Suprapubic skin (tissue), 4 donors: Measurements from ENCODE around the gene GALNT18. TPM values are rescaled to one million over a fixed set of nuclear protein-coding genes. Genes with fewer than 3 reads are reported as not detected.

Experiments used
- DNase-seq, 2 donors: peaks; one replicate each; pipeline ENCODE4 v3.0.0-alpha.2; 2019; ENCODE audit warnings: low spot score in 2 of 2
- H3K27ac ChIP-seq: fragments of 200-600 bp; sonication (generic); one replicate; pipeline ENCODE4 v1.5.1; 2019
- H3K27me3 ChIP-seq: fragments of 200-600 bp; sonication (generic); one replicate; pipeline ENCODE4 v1.5.1; 2019
- H3K36me3 ChIP-seq: fragments of 200-600 bp; sonication (generic); one replicate; pipeline ENCODE4 v1.5.1; 2019
- H3K4me1 ChIP-seq: fragments of 200-600 bp; sonication (generic); one replicate; pipeline ENCODE4 v1.5.1; 2019
- H3K4me3 ChIP-seq: fragments of 200-600 bp; sonication (generic); one replicate; pipeline ENCODE4 v1.5.1; 2019; ENCODE audit warnings: mild to moderate bottlenecking
- H3K9me3 ChIP-seq: fragments of 200-600 bp; sonication (generic); one replicate; pipeline ENCODE4 v1.5.1; 2019
- EP300 ChIP-seq: sonication (generic); formaldehyde crosslinking; IDR thresholded peaks from one replicate; pipeline ENCODE4 v1.6.1; 2017; ENCODE audit warnings: antibody characterized with exemption
- POLR2A ChIP-seq, 2 donors: fragments of 450-650 bp; IDR thresholded peaks; one replicate each; pipeline ENCODE4 v1.6.1; 2017; ENCODE audit warnings: antibody characterized with exemption in 2 of 2, mild to moderate bottlenecking in 2 of 2, moderate library complexity in 2 of 2
- POLR2AphosphoS5 ChIP-seq, 3 donors: sonication (generic); formaldehyde crosslinking; IDR thresholded peaks; one replicate each; pipeline ENCODE4 v1.6.1; 2017; ENCODE audit warnings: antibody characterized with exemption in 3 of 3
- WGBS: methylation state at CpG from one replicate; pipeline ENCODE4 v1.1.5; 2018; 5-methylcytosine and 5-hydroxymethylcytosine counted together
- total RNA-seq, 4 donors: library from RNA; depleted of rRNA; stranded (reverse); fragments of >200 nt; gene quantifications; one replicate each; pipeline ENCODE4 v1.1.0, GENCODE V29; 2016
- TF ChIP-seq, protein P1 (sequence below), 2 donors: fragments of 200-600 bp in 1 of 2; fragments of 450-650 bp in 1 of 2; sonication (generic) in 1 of 2; IDR thresholded peaks; one replicate each; pipeline ENCODE4 v1.5.1; 2016 to 2019; ENCODE audit warnings: antibody characterized with exemption in 2 of 2, mild to moderate bottlenecking in 1 of 2, moderate library complexity in 1 of 2

The GALNT18 gene
- total RNA-seq, 4 donors from 2014 or later = 20.6 to 26.0 (median 23.1) TPM

DNA sequence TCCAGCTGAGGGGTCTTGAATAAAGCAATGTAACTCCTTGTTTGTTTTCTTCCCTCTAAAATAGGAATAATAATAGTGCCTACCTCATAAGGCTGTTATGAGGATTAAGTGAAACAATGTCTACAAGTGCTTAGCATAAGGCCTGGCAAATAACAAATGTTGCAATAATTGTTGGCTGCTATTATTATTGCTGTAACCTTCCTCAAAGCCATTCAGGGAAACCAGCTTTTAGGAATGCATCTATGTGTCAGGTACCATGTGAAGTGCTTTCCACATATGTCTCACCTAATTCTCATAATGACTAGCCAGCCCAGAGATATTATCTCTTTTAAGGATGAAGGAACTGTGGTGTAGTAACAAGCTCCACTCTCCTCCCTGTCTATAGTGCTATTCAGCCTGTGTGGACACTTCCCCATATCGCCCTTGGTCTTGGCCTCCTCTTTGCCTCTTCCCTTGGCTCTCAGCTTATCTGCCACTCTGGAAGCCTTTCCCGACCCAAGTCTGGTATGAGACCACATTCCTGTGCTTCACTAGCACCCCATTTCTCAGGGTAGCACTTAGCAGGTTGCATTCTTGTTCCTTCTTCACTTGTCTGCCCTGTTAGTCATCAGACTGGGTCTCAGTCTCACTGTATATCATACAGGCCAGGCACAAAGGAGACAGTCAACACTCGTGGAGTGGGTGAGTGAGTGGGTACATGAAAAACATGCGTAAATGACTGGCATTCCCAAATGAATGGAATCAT, 292.6 kb downstream of the GALNT18 start:
- WGBS = 85% methylated on average over 4 of the region's 4 CpGs
- no peak overlapping the region for H3K27ac ChIP-seq
- no peak overlapping the region for H3K4me3 ChIP-seq
- H3K27me3 ChIP-seq = no peaks in the 10 kb centered on the region
- TF ChIP-seq EP300 (no peak), POLR2A (IDR thresholded peaks at IDR 0.05) (no peak), POLR2AphosphoS5 (IDR thresholded peaks at IDR 0.05) (no peak)
- TF ChIP-seq, protein P1, sequence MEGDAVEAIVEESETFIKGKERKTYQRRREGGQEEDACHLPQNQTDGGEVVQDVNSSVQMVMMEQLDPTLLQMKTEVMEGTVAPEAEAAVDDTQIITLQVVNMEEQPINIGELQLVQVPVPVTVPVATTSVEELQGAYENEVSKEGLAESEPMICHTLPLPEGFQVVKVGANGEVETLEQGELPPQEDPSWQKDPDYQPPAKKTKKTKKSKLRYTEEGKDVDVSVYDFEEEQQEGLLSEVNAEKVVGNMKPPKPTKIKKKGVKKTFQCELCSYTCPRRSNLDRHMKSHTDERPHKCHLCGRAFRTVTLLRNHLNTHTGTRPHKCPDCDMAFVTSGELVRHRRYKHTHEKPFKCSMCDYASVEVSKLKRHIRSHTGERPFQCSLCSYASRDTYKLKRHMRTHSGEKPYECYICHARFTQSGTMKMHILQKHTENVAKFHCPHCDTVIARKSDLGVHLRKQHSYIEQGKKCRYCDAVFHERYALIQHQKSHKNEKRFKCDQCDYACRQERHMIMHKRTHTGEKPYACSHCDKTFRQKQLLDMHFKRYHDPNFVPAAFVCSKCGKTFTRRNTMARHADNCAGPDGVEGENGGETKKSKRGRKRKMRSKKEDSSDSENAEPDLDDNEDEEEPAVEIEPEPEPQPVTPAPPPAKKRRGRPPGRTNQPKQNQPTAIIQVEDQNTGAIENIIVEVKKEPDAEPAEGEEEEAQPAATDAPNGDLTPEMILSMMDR (IDR thresholded peaks at IDR 0.05) = no peak
- peaks cover 26% of the 10 kb centered on the region for H3K36me3 ChIP-seq
- DNase-seq = no peak
- no peaks in the 10 kb centered on the region for H3K4me1 ChIP-seq
- no peaks in the 10 kb centered on the region for H3K9me3 ChIP-seq

DNA sequence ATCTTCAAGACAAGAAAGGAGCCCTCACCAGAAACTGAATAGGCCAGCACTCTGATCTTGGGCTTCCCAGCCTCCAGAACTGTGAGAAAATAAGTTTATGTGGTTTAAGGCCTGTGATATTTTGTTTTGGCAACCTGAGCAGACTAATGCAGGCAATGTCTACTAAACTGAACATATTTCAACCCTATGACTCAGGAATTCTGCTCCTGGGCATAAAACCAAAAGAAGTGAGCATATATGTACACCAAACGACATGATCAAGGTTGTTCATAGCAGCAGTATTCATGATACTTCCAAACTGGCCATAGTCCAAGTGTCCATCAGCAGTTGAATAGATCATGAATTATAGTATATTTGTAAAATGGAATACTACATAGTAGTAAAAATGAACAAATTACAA, 297.7 kb downstream of the GALNT18 start:
- Histone ChIP-seq H3K4me3 (no peak overlapping the region), H3K27ac (no peak overlapping the region), H3K9me3 (no peaks in the 10 kb centered on the region), H3K4me1 (no peaks in the 10 kb centered on the region), H3K36me3 (peaks cover 14% of the 10 kb centered on the region), H3K27me3 (no peaks in the 10 kb centered on the region)
- no peak for DNase-seq
- TF ChIP-seq POLR2A (IDR thresholded peaks at IDR 0.05) (no peak), POLR2AphosphoS5 (IDR thresholded peaks at IDR 0.05) (no peak), EP300 (no peak)
- TF ChIP-seq, protein P1 (IDR thresholded peaks at IDR 0.05) = no peak
- 41% methylated on average over 1 of the region's 1 CpG for WGBS

DNA sequence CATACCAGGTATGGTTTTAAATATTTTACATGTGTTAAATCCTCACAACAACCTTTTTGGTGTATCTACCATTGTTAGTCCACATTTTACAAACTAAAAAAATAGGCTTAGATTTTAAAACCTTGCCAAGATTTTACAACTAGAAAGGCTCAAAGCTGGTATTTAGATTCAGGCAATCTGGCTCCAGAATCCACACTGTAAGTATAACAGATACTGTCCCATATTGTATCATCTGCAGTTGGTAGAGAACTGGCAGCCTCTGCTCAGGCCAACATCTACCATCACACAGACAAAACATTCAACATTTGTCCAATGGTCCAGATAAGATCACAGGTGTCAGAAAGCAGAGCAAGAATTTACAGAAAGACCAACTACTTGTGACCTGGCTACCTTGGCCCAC, 299.7 kb downstream of the GALNT18 start:
- Histone ChIP-seq H3K4me1 (no peaks in the 10 kb centered on the region), H3K27me3 (no peaks in the 10 kb centered on the region), H3K4me3 (no peak overlapping the region), H3K36me3 (peaks cover 11% of the 10 kb centered on the region), H3K9me3 (no peaks in the 10 kb centered on the region), H3K27ac (no peak overlapping the region)
- TF ChIP-seq POLR2AphosphoS5 (IDR thresholded peaks at IDR 0.05) (no peak), EP300 (no peak), POLR2A (IDR thresholded peaks at IDR 0.05) (no peak)
- TF ChIP-seq, protein P1 (IDR thresholded peaks at IDR 0.05) = no peak
- no peak for DNase-seq

DNA sequence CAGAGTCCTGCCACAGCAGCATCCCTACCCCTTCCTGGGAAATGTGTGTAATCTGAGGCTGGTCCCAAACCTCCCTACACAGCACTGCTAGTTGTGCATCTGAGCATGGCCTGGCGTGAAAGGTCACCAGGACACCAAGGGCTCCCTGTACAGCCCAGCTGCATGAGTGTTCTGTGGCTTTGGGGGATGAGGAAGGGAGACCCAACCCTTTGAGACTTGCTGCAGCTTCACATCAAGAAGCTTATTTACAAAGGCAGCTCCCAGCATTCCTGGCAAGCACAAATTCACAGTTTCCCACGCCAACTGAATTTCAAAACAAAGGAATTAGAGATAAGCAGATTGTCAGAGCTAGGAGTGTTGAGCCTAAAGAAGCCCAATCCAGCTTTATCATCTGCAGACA, 301.0 kb downstream of the GALNT18 start:
- Histone ChIP-seq H3K27me3 (no peaks in the 10 kb centered on the region), H3K9me3 (no peaks in the 10 kb centered on the region), H3K4me1 (no peaks in the 10 kb centered on the region), H3K4me3 (no peak overlapping the region), H3K36me3 (peaks cover 4% of the 10 kb centered on the region), H3K27ac (no peak overlapping the region)
- no peak for TF ChIP-seq POLR2A (IDR thresholded peaks at IDR 0.05)
- 84% methylated on average over 2 of the region's 2 CpGs for WGBS
- DNase-seq = no peak

DNA sequence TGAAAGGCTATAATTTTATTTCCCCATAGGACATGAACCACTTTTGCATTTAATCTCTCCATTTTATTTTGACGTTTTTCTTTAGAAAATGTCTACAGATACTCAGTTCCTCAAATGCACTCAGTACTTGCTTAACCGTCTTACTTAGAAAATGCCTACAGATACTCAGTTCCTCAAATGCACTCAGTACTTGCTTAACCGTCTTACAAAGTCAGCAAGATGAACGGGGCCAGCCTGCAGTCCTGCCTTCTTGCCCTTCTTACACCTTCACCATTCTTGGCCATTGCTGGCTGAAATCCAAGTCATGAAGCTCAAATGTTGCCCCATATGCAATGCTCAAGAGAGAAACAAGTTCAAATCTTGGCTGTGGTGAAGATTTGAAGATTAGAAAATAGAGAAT, 302.8 kb downstream of the GALNT18 start:
- Histone ChIP-seq H3K27ac (no peak overlapping the region), H3K4me3 (no peak overlapping the region), H3K4me1 (peaks cover 7% of the 10 kb centered on the region), H3K27me3 (no peaks in the 10 kb centered on the region), H3K36me3 (no peaks in the 10 kb centered on the region), H3K9me3 (no peaks in the 10 kb centered on the region)
- DNase-seq = no peak
- 80% methylated on average over 4 of the region's 4 CpGs for WGBS
- TF ChIP-seq EP300 (no peak), POLR2A (IDR thresholded peaks at IDR 0.05) (no peak), POLR2AphosphoS5 (IDR thresholded peaks at IDR 0.05) (no peak)
- TF ChIP-seq, protein P1 (IDR thresholded peaks at IDR 0.05) = no peak

DNA sequence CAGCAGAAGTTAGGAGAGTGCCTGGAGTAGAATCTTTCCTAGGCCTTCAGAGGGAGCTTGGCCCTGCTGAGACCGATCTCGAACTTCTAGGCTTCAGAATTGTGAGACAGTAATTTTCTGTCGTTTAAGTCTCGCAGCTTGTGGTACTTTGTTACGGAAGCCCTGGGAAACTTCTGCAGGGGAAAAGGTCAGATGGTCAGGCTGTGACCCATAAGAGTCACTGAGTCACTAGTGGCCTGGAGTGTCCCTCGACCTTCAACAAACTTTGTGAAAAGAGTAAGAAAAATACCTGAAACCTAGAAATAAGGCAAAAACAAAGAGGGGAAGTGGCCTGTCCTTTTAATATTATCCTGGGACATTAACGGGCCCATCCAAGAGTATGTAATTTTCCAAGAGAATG, 303.3 kb downstream of the GALNT18 start:
- H3K36me3 ChIP-seq = no peaks in the 10 kb centered on the region
- WGBS = 93% methylated on average over 7 of the region's 7 CpGs
- H3K4me1 ChIP-seq = peaks cover 12% of the 10 kb centered on the region
- no peak overlapping the region for H3K4me3 ChIP-seq
- TF ChIP-seq POLR2AphosphoS5 (IDR thresholded peaks at IDR 0.05) (no peak), EP300 (no peak), POLR2A (IDR thresholded peaks at IDR 0.05) (no peak)
- TF ChIP-seq, protein P1 (IDR thresholded peaks at IDR 0.05) = no peak
- DNase-seq = no peak
- H3K9me3 ChIP-seq = no peaks in the 10 kb centered on the region
- no peaks in the 10 kb centered on the region for H3K27me3 ChIP-seq
- no peak overlapping the region for H3K27ac ChIP-seq
